Measurements from ENCODE around the gene BSCL2.
"Not testable (repeated sequence)": the region's sequence is repeated elsewhere in the genome, so short reads cannot be mapped to it uniquely, and the experiment has no call there.

- not testable (repeated sequence) for TF ChIP-seq CTCF (IDR thresholded peaks at IDR 0.05); EZH2 (IDR thresholded peaks at IDR 0.05; ENCODE audit: borderline replicate concordance, insufficient read depth, low read depth, low read length, poor library complexity, severe bottlenecking)
Measured at GRCh38 chr11:62703921-62704320, 3.3 kb downstream of the BSCL2 start.
